Neural progenitor cell (in vitro differentiated cells): ENCODE results near the gene TTLL12. TPM values are rescaled to one million over a fixed set of nuclear protein-coding genes. Genes with fewer than 3 reads are reported as not detected.

Source experiments
- DNase-seq: peaks from one replicate; pipeline ENCODE4 v3.0.0-alpha.2; 2016; ENCODE audit warnings: low spot score
- H2AFZ ChIP-seq: fragments of 200-600 bp; sonication (generic); replicated peaks from 2 replicates; pipeline ENCODE4 v1.6.1; 2016; ENCODE audit warnings: antibody characterized with exemption
- H3F3A ChIP-seq: fragments of 200-600 bp; sonication (generic); 2 replicates; pipeline ENCODE4 v1.6.1; 2016; ENCODE audit warnings: antibody characterized with exemption, low read depth
- H3K27ac ChIP-seq: fragments of 200-600 bp; sonication (generic); 2 replicates; pipeline ENCODE4 v1.5.1; 2016; ENCODE audit warnings: mild to moderate bottlenecking
- H3K27me3 ChIP-seq: fragments of 200-600 bp; sonication (generic); 2 replicates; pipeline ENCODE4 v1.6.1; 2016; ENCODE audit warnings: mild to moderate bottlenecking, moderate library complexity
- H3K36me3 ChIP-seq: fragments of 200-600 bp; sonication (generic); 2 replicates; pipeline ENCODE4 v1.5.1; 2016
- H3K4me1 ChIP-seq: fragments of 200-600 bp; sonication (generic); 2 replicates; pipeline ENCODE4 v1.6.1; 2016; ENCODE audit warnings: mixed run types
- H3K4me2 ChIP-seq: fragments of 200-600 bp; sonication (generic); 2 replicates; pipeline ENCODE4 v1.6.1; 2016
- H3K4me3 ChIP-seq: fragments of 200-600 bp; sonication (generic); 2 replicates; pipeline ENCODE4 v1.5.1; 2016
- H3K79me2 ChIP-seq: fragments of 200-600 bp; sonication (generic); 2 replicates; pipeline ENCODE4 v1.6.1; 2016; ENCODE audit warnings: low read depth
- H3K9ac ChIP-seq: fragments of 200-600 bp; sonication (generic); 2 replicates; pipeline ENCODE4 v1.6.1; 2016
- H3K9me3 ChIP-seq: fragments of 200-600 bp; sonication (generic); 2 replicates; pipeline ENCODE4 v1.5.1; 2016; ENCODE audit warnings: low read depth
- H4K20me1 ChIP-seq: fragments of 200-600 bp; sonication (generic); 2 replicates; pipeline ENCODE4 v1.6.1; 2016; ENCODE audit warnings: low read depth
- H3K27ac Mint-ChIP-seq: 3 replicates; pipeline ENCODE4 v1.8.0; 2021; ENCODE audit warnings: mixed read lengths
- H3K27me3 Mint-ChIP-seq: 2 replicates; pipeline ENCODE4 v1.8.0; 2022; ENCODE audit warnings: low read depth, mild to moderate bottlenecking, inconsistent platforms, moderate library complexity, mixed read lengths; ENCODE audit not compliant: insufficient read depth
- H3K36me3 Mint-ChIP-seq: 3 replicates; pipeline ENCODE4 v1.8.0; 2021; ENCODE audit warnings: mixed read lengths
- H3K4me1 Mint-ChIP-seq: 3 replicates; pipeline ENCODE4 v1.8.0; 2021; ENCODE audit warnings: mixed read lengths
- H3K4me3 Mint-ChIP-seq: 3 replicates; pipeline ENCODE4 v1.8.0; 2021; ENCODE audit warnings: mild to moderate bottlenecking, moderate library complexity, mixed read lengths
- H3K9me3 Mint-ChIP-seq: 3 replicates; pipeline ENCODE4 v1.8.0; 2020; ENCODE audit warnings: mixed read lengths
- EZH2 ChIP-seq: fragments of 200-600 bp; sonication (generic); IDR thresholded peaks from 2 replicates; pipeline ENCODE4 v1.6.1; 2017; ENCODE audit warnings: antibody characterized with exemption, mild to moderate bottlenecking, moderate library complexity
- EZH2phosphoT487 ChIP-seq: fragments of 200-600 bp; sonication (generic); IDR thresholded peaks from 2 replicates; pipeline ENCODE4 v1.6.1; 2017; ENCODE audit warnings: antibody characterized with exemption
- total RNA-seq: library from RNA; depleted of rRNA; stranded (reverse); fragments of >200 nt; gene quantifications from 2 replicates; pipeline ENCODE4 v1.2.3, GENCODE V29; 2015; ENCODE audit warnings: low replicate concordance
- TF ChIP-seq, protein P1 (sequence below): fragments of 200-600 bp; sonication (generic); IDR thresholded peaks from 2 replicates; pipeline ENCODE4 v1.5.1; 2017; ENCODE audit warnings: antibody characterized with exemption, mild to moderate bottlenecking

Gene TTLL12
- total RNA-seq, 1 donor from 2014 or later = 27.8 TPM

DNA sequence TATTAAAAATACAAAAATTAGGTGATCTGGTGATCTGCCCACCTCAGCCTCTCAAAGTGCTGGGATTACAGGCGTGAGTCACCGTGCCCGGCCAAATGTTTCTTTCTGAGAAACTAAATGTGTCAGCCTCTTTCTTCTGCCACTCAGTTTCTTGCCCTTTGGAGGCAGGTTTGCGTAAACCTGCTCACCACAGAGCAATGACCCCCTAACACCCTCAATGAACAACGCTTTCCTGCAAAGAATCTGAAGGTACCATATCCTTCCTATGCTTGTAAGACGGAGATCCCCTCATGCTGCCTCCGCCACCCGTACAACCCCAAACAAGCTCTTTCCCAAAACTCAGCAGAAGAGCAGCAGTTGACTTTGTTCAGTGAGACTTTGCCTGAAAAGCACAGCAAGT lies 38.7 kb upstream of the TTLL12 start:
- no peak overlapping the region for H2AFZ ChIP-seq
- no peaks in the 10 kb centered on the region for H3K79me2 ChIP-seq
- no peak overlapping the region for H3K9ac ChIP-seq
- H3K36me3 ChIP-seq = no peaks in the 10 kb centered on the region
- DNase-seq = no peak
- Mint-ChIP-seq H3K4me1 (peaks cover 46% of the 10 kb centered on the region), H3K27ac (no peak overlapping the region), H3K27me3 (peaks cover 7% of the 10 kb centered on the region), H3K4me3 (peak overlapping the region; percentile 9), H3K36me3 (no peaks in the 10 kb centered on the region), H3K9me3 (no peaks in the 10 kb centered on the region)
- no peaks in the 10 kb centered on the region for H3K9me3 ChIP-seq
- H3K4me2 ChIP-seq = no peak overlapping the region
- peaks cover 9% of the 10 kb centered on the region for H3F3A ChIP-seq
- H3K4me3 ChIP-seq = no peak overlapping the region
- TF ChIP-seq, protein P1, sequence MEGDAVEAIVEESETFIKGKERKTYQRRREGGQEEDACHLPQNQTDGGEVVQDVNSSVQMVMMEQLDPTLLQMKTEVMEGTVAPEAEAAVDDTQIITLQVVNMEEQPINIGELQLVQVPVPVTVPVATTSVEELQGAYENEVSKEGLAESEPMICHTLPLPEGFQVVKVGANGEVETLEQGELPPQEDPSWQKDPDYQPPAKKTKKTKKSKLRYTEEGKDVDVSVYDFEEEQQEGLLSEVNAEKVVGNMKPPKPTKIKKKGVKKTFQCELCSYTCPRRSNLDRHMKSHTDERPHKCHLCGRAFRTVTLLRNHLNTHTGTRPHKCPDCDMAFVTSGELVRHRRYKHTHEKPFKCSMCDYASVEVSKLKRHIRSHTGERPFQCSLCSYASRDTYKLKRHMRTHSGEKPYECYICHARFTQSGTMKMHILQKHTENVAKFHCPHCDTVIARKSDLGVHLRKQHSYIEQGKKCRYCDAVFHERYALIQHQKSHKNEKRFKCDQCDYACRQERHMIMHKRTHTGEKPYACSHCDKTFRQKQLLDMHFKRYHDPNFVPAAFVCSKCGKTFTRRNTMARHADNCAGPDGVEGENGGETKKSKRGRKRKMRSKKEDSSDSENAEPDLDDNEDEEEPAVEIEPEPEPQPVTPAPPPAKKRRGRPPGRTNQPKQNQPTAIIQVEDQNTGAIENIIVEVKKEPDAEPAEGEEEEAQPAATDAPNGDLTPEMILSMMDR = no peak
- no peak for TF ChIP-seq EZH2
- no peak for TF ChIP-seq EZH2phosphoT487
- peaks cover 14% of the 10 kb centered on the region for H3K27me3 ChIP-seq
- no peak overlapping the region for H3K27ac ChIP-seq
- H3K4me1 ChIP-seq = peaks cover 13% of the 10 kb centered on the region
- H4K20me1 ChIP-seq = peaks cover 13% of the 10 kb centered on the region

DNA sequence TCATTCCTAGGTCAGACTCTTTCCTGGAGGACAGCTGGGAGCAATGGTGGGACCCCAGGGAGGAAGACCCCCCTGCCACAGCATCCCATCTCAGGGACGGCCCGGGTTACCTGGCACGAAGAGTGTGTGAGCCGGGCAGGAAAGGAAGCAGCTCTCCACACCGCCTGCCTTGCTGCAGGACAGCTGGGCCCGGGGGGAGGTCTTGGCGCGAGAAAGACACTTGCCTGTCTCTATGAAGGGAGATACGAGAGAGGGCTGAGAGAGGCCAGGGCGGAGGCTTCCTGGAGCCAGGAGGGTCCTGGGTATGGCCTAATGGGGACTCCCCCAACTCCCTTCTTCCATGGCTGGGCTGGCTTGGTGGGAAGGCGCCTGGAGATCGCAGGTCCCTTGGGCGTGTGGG lies 36.1 kb upstream of the TTLL12 start:
- Histone ChIP-seq H3K79me2 (no peaks in the 10 kb centered on the region), H3F3A (peaks cover 6% of the 10 kb centered on the region), H2AFZ (no peak overlapping the region), H3K4me2 (no peak overlapping the region), H3K27me3 (peaks cover 14% of the 10 kb centered on the region), H3K4me3 (no peak overlapping the region), H4K20me1 (peaks cover 12% of the 10 kb centered on the region), H3K4me1 (peaks cover 13% of the 10 kb centered on the region), H3K9ac (no peak overlapping the region), H3K27ac (no peak overlapping the region), H3K9me3 (no peaks in the 10 kb centered on the region), H3K36me3 (no peaks in the 10 kb centered on the region)
- Mint-ChIP-seq H3K27me3 (peaks cover 3% of the 10 kb centered on the region), H3K9me3 (no peaks in the 10 kb centered on the region), H3K27ac (no peak overlapping the region), H3K4me3 (no peak overlapping the region), H3K4me1 (peaks cover 37% of the 10 kb centered on the region), H3K36me3 (peaks cover 2% of the 10 kb centered on the region)
- TF ChIP-seq, protein P1 = no peak
- TF ChIP-seq EZH2 (no peak), EZH2phosphoT487 (no peak)
- DNase-seq = no peak

DNA sequence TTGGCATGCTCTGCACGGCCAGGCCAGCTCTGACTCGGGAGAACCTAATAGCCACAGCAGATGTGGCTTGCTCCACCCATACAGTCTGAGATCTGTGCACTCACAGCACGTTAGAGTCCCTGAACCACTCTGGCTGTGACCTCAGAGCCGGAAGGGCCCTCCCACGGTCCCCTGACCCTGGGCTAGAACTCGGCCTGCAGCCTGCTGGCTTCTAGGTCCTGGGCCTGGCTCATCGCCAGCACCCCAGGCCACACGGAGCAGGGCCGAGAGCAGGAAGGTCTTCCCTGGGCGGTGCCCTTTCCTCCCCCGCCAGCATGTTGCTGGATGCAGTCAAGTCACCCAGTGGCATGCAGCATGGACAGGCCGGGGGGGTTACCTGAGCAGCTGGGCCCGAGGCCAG lies 35.3 kb upstream of the TTLL12 start:
- Histone ChIP-seq H3F3A (no peaks in the 10 kb centered on the region), H4K20me1 (peaks cover 12% of the 10 kb centered on the region), H3K9me3 (no peaks in the 10 kb centered on the region), H3K27ac (no peak overlapping the region), H3K4me1 (peaks cover 12% of the 10 kb centered on the region), H3K4me3 (no peak overlapping the region), H3K36me3 (no peaks in the 10 kb centered on the region), H3K27me3 (peaks cover 14% of the 10 kb centered on the region), H2AFZ (no peak overlapping the region), H3K4me2 (no peak overlapping the region), H3K9ac (peak overlapping the region; percentile 20), H3K79me2 (no peaks in the 10 kb centered on the region)
- TF ChIP-seq EZH2 (no peak), EZH2phosphoT487 (no peak)
- TF ChIP-seq, protein P1 = no peak
- Mint-ChIP-seq H3K4me3 (no peak overlapping the region), H3K36me3 (peaks cover 4% of the 10 kb centered on the region), H3K27ac (no peak overlapping the region), H3K27me3 (peaks cover 2% of the 10 kb centered on the region), H3K9me3 (no peaks in the 10 kb centered on the region), H3K4me1 (peaks cover 32% of the 10 kb centered on the region)
- DNase-seq = no peak
